GM21367 (cell line): ENCODE measurements around the gene IFNA16.
"Not testable (repeated sequence)": the region's sequence is repeated elsewhere in the genome, so short reads cannot be mapped to it uniquely, and the experiment has no call there.

ENCODE experiments used
- ATAC-seq: cut with Tn5 transposase; IDR thresholded peaks from one replicate; pipeline ENCODE4 v1.9.1; 2021; ENCODE audit not compliant: unreplicated experiment

IFNA16 gene

GRCh38 chr9:21202105-21202504 is 15.0 kb downstream of the IFNA16 start, which contains the start of gene IFNA7:
IFNA7 (minus strand) TSS chr9:21202205; CDS start chr9:21202165, 40 bp downstream.
- not testable (repeated sequence) for ATAC-seq

- ATAC-seq, result peak; percentile 96
Observed at GRCh38 chr9:21194867-21195776, 22.0 kb downstream of the IFNA16 start.

DNA sequence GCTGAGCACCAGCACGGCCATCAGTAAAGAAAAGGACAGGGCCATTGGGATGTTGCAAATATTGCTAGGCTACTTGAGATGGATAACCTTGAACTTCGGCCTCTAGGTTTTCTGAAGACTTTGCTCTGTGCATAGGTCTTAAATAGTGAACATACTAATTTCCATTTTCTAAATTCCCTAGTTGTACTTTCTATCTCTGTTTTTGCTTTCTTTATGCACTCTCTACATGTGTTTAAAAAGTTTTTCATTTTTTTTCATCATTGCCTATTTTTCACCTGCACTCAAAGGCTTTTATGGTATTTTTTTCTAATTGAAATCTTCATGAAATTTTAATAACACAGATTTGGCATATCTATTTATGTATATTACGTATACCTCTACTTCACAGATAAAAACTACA is 29.6 kb downstream of the IFNA16 start, which contains the start of gene IFNA4:
Gene IFNA4, minus strand, starts transcription at position 101 of the 400 bp plus-strand sequence. Its CDS starts 56 bp downstream, at position 45.
- not testable (repeated sequence) for ATAC-seq

DNA sequence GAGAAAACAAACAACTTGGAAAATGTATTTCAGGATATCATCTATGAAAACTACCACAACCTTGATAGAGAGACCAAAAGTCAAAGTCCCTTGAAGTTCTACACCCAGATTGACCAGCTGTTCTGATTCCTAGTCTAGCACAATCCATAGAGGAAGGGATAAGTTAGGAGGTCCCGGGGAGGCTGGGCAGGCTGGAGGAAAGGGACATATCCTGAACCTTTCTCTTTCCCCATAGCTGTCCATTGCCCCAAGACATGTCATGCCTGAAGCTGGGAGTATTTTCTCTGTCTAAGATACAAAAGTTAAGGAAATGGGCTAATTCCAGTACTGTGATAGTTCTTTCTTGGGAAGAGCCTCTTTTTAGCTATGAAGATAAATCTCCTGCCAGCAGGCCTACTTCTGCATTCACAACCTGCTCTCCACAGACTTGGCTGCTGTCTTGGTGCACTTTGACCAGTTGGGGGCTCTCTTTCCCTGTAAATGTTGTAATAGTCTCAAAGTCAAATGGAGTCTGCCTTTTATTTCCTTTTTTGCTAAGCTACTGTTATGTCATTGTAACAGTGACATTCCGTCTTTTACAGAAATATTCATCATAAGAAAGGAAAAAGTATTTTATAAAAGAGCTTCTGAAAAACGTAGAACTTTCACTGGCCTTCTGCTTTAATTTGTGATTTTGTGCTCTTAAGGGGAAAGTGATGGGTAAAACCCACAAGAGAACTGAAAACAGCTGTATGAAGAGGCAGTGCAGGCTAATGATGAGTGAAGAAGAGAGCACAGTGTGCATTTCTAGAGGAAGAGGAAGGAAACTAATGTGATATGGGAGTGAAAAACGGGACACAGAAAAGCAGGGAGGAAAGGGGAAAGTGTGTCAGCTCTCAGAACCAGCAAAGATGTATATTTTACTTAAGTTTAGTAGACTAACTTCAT is 34.0 kb downstream of the IFNA16 start:
- peak; percentile 97 for ATAC-seq

GRCh38 chr9:21174671-21175070 is 42.4 kb downstream of the IFNA16 start:
- no peak for ATAC-seq

GRCh38 chr9:21172156-21172555 is 45.0 kb downstream of the IFNA16 start:
- no peak for ATAC-seq

GRCh38 chr9:21171351-21171750 is 45.8 kb downstream of the IFNA16 start:
- ATAC-seq, result no peak

DNA sequence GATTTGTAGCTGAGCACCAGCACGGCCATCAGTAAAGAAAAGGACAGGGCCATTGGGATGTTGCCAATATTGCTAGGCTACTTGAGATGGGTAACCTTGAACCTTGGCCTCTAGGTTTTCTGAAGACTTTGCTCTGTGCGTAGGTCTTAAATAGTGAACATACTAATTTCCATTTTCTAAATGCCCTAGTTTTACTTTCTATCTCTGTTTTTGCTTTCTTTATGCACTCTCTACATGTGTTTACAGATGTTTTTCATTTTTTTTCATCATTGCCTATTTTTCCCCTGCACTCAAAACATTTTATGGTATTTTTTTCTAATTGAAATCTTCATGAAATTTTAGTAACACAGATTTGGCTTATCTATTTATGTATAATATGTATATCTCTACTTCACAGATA is 50.6 kb downstream of the IFNA16 start, which contains the start of gene IFNA21:
Gene IFNA21, minus strand, starts transcription at position 101 of the 400 bp plus-strand sequence. Its CDS starts 48 bp downstream, at position 53.
- not testable (repeated sequence) for ATAC-seq
